Posterior cingulate gyrus (tissue), 11 donors: Measurements from ENCODE around the gene LPAR1.

Experiments
- DNase-seq, 10 donors: peaks; one replicate each; pipeline versions ENCODE4 v3.0.0 to v3.0.0-alpha.2; 2020 to 2021; ENCODE audit warnings: mixed read lengths in 3 of 10
- intact Hi-C: fragments of 100-400 bp; cut with DNase I; formaldehyde crosslinking; loops from one replicate; pipeline ENCODE4 v1.15.1; 2023

LPAR1 gene

GRCh38 chr9:111037708-111038330, 451 bp downstream of the LPAR1 start:
- peak in 7 of 10 donors; percentile 8 to 88 (median 57) for DNase-seq
- intact Hi-C loops = loop anchor here (2.0 to 10.0 kb wide), 3 partner anchors 143 to 391 kb away; no protein-coding TSS in a partner anchor

GRCh38 chr9:111037356-111037707, 938 bp downstream of the LPAR1 start:
- peak in 1 of 10 donors; percentile 28 for DNase-seq
- intact Hi-C loops = loop anchor here (5.0 to 10.0 kb wide), 2 partner anchors 143 to 390 kb away; no protein-coding TSS in a partner anchor

DNA sequence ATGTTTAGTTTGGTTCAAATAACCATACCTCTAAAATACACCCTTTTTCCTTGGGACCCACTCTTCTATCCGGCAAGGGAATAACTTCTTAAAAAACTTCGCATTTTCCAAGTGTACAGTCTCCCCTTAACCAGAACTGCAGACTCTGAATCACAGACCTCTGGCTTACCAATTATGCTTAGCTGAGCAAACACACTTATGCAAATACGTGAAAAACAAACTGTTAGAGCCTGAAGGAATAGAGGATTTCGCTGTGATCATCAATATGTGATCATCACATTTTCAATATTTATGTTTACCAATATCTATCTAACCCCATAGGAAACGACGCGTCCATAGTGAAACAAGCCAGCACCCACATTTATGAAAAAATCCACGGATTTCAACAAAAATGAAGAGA, 1.3 kb downstream of the LPAR1 start:
- DNase-seq = no peak
- intact Hi-C loops = loop anchor here (5.0 to 10.0 kb wide), 2 partner anchors 142 to 390 kb away; no protein-coding TSS in a partner anchor

DNA sequence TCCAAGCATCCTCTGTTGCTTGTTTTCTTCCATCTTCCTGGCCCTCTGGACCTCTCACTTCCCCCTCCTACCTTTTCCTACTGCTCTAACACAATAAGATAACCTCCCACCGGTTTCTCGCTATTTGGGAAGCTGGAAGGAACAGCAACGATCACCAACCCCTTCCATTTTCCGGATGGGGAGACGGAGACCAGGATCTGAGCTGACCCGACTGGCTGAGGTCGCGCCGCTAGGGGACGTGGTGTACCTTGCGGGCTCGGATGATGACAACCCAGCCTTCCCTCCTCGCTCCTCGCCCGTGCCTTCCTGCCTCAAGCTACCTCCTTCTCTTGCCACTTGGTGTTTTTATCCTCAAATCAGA, 1.9 kb downstream of the LPAR1 start:
- DNase-seq = peak; percentile 45 to 94 (median 72)
- intact Hi-C loops = loop anchor here (5.0 to 10.0 kb wide), 2 partner anchors 142 to 389 kb away; no protein-coding TSS in a partner anchor

DNA sequence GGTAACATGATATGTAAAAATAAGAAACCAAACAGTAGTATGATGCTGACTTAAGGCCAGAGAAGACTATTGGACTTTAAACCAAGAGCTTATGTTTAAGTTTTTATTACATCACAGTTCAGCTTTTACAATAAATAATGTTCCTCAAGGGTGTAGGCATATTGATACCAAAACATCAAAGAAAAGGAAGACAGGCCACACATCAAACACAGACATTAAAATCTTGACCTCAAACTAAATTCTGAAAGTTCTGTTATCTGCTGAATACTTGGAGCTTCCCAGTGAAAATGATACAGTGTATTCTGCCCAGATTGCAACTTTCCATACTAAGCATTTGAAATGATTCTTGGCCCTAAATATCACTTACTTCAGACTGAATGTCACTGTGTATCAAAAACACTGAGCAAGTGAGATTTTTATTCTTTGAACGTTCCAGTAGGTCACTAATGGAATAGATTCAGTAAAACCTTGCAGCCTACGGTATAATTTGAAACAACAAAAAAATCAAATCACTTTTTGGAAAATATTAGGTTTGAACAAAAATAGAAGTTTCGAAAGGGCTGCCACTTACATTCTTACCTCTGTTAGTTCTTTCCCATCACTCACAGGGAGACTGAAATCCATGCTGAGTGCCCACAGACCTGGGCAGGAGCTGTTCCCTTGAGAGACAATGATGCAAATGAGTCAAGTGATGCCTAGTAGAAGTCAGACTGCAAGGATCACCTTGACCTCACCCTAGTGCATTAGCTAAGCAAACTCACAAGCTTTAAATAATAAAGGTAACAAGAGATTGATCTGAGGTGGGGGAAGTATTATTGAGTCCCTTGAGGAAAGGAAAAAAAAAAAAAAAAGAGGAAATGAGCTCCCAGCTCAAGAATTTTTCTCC, 2.5 kb downstream of the LPAR1 start:
- no peak for DNase-seq
- intact Hi-C loops = loop anchor here (5.0 to 10.0 kb wide), 2 partner anchors 141 to 388 kb away; no protein-coding TSS in a partner anchor

DNA sequence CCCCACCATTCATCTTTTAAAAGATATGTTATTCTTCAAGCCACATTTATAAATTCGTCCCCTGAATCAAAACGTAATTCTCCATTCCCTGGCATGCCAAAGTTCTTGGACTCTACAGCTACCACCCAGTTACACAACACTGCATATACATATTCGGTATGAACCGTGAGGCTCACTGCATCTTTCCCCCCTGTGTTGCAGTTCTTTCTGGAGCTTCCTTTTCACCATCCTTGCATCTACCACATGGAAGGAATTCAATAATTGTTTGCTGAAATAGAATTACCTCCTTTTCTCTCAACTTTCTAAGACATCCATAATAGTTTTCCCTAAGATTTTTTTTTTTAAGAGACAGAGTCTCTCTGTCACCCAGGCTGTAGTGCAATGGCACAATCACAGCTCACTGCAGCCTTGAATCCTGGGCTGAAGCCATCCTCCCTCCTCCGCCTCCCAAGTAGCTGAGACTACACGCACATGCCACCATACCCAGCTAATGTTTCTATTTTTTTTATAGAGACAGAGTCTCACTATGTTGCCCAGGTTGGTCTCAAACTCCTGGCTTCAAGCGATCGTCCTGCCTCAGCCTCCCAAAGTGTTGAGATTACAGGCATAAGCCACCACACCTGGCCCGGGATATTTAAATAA, 3.3 kb downstream of the LPAR1 start:
- intact Hi-C loops = loop anchor here (5.0 to 10.0 kb wide), 2 partner anchors 140 to 388 kb away; no protein-coding TSS in a partner anchor
- DNase-seq = peak in 1 of 10 donors; percentile 32

GRCh38 chr9:111034170-111034897, 3.9 kb downstream of the LPAR1 start:
- no peak for DNase-seq
- intact Hi-C loops = loop anchor here (10.0 kb wide), 1 partner anchor 140 kb away; no protein-coding TSS in a partner anchor

DNA sequence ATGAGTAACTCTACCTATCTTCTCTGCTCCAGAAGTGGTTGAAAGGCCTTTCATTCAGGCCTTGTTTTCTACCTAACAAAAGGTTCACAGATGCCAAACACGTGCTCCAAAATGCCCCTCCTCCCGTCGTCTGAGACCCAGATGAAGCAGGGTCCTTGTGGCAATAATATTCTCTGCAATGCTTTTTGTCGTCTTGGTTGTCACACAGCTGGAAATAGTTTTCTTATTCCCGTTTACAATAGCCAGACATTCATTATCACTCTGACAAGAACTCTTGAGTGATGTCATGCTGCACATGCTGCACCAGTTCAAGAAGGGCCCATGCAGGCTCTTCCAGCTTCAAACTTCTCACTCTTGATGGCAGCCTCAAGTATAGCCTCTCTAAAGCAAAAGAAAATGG, 7.8 kb downstream of the LPAR1 start:
- intact Hi-C loops = loop anchor here (10.0 kb wide), 1 partner anchor 136 kb away; no protein-coding TSS in a partner anchor
- no peak for DNase-seq

DNA sequence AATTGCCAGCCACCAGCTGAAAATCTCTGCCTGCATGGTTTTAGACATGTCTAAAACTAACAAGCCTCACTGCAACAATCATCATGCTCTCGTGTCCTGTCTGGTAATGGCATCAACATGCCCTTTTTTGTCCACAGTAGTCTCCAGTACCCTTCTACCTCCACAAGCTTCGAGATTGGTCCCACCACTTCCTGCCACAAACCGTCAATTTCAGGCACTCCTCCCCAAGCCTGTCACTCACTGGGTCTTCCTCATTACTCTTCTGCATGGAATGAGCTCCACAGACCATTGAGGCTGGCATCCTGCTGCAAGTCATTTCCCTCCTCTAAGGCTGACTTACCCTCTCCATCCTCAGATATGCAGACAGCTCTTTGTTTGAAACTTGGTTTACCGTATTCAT, 9.0 kb downstream of the LPAR1 start:
- DNase-seq = no peak
- intact Hi-C loops = no loop called here

- intact Hi-C loops = no loop called here
- no peak for DNase-seq
Measured at GRCh38 chr9:111027798-111028197, 10.5 kb downstream of the LPAR1 start.

GRCh38 chr9:111023128-111023527, 15.1 kb downstream of the LPAR1 start:
- intact Hi-C loops = no loop called here
- DNase-seq = no peak

GRCh38 chr9:111020594-111020993, 17.7 kb downstream of the LPAR1 start:
- intact Hi-C loops = no loop called here
- DNase-seq = no peak

GRCh38 chr9:111016426-111017045, 21.7 kb downstream of the LPAR1 start:
- DNase-seq = no peak
- intact Hi-C loops = no loop called here

DNA sequence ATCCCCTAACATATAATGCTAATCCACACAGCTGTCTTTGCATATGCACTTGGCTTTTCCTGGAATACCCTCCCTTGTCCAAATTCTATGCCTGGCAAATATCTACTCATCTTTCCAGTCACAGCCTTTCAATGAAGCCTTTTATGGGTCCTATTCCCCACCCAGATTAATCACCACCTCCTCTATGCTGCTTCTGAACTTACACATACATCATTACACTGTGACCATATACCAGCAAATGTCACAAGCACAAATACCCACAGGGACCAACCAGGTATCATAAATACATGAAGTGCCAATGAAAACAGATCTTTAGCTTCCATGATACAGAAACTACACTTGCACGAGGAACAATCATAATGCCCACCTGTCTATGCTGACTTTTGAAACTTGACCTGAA, 22.3 kb downstream of the LPAR1 start:
- intact Hi-C loops = no loop called here
- no peak for DNase-seq

GRCh38 chr9:111013707-111014106, 24.6 kb downstream of the LPAR1 start:
- DNase-seq = no peak
- intact Hi-C loops = no loop called here

- intact Hi-C loops = no loop called here
- no peak for DNase-seq
Measured at GRCh38 chr9:111013250-111013649, 25.0 kb downstream of the LPAR1 start.

- intact Hi-C loops = no loop called here
- DNase-seq = no peak
Measured at GRCh38 chr9:111008158-111009075, 29.9 kb downstream of the LPAR1 start.

DNA sequence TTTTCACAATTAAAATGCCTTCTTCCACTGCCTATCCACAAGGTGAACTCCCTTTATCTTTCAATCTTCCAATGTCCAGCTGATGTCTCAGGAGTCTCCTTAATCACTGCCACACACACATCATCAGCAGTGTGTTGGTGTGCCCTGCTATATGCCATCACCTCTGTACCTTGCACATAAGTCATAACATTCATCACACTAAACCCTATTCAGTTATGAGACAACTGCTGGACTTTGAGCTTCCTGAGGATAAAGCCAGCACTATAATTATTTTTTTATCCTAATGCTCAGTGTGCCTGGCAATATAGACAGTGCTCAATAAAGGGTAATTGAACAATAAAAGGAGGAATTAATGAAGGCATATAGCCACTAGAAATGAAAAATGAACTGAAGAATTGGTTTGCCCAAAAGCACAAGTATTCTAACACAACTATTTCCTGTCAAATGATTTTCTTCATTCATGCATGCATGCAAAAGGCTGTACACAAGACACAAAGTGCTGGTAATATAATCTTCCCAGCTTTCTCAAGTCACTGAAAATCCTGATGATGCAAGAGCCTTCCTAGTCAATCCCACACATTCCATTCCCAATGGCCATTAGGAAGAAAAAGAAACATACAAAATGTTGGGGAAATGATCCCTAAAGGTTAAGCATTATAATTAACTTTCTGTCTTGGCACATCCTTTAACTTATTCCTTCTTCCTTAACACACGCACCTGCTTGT, 32.4 kb downstream of the LPAR1 start:
- intact Hi-C loops = no loop called here
- DNase-seq = no peak
